ENCODE results near the gene COL20A1. TPM values are rescaled to one million over a fixed set of nuclear protein-coding genes. Genes with fewer than 3 reads are reported as not detected.

The COL20A1 gene
- total RNA-seq, 1 donor from 2014 or later, result 5.0 TPM

DNA sequence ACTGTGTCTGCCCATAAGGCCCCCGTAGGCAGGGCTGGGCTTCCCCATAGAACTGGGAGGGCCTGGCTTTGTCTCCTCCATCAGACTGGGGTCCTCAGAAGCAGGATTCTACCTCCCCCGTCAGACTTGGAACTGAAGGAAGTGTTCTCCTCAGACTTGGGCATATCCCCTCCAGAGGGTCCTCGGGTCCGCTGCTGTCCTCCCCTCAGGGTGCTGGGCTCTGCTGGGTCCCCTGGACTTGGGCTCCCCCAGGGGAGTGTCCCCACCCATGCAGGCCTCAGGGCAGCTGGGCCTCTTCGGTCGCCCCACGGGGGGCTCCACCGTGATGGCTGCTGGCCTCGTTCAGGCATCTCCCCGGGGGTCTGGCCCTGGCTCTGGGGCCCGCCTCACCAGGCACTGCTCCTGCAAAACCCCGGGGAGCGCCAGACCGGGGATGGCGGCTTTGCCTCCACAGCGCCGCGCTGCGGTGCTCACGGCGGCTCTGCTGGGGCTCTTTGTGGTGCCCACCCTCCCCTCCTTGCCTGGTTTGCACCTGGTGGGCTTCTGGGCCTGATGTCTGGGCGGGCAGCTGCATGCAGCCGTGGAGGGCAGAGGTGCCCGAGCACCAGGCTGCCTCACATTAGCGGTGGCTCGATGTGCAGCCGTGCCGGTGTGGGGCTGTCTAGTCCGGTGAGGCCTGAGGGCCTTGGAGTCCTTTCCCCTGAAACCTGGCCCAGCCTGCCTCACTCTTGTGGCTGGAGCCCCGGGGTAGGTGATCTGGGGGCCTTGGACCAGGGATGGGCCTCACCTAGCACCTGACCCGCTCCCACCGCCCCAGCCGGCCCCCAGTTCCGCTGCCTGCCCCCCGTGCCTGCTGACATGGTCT, 13.9 kb downstream of the COL20A1 start:
- no peak overlapping the region for H2AFZ ChIP-seq (ENCODE audit: low read depth, low read length)
- H3K79me2 ChIP-seq (ENCODE audit: insufficient read depth, low read length), result no peaks in the 10 kb centered on the region
- no peaks in the 10 kb centered on the region for H3K36me3 ChIP-seq (ENCODE audit: insufficient read depth, low read length)
- H3K27ac ChIP-seq (ENCODE audit: low read depth, low read length), result no peak overlapping the region
- H3K27me3 Mint-ChIP-seq (ENCODE audit: low read depth, unreplicated experiment), result peaks cover 7% of the 10 kb centered on the region
- no peak overlapping the region for H3K4me3 Mint-ChIP-seq (ENCODE audit: unreplicated experiment)
- FAIRE-seq (no peak), DNase-seq (ENCODE audit: low read depth) (no peak)
- H3K9me3 Mint-ChIP-seq (ENCODE audit: unreplicated experiment), result no peaks in the 10 kb centered on the region
- peaks cover 3% of the 10 kb centered on the region for H3K4me1 Mint-ChIP-seq (ENCODE audit: low read depth, unreplicated experiment)
- no peak overlapping the region for H3K9ac ChIP-seq (ENCODE audit: low read length)
- peaks cover 8% of the 10 kb centered on the region for H3K27me3 ChIP-seq (ENCODE audit: insufficient read depth, low read length)
- H3K4me2 ChIP-seq (ENCODE audit: low read length), result no peak overlapping the region
- no peak overlapping the region for H3K4me3 ChIP-seq (ENCODE audit: insufficient read depth, low read depth, low read length)
- no peaks in the 10 kb centered on the region for H3K4me1 ChIP-seq (ENCODE audit: insufficient read depth, low read length)
- no peaks in the 10 kb centered on the region for H3K9me3 ChIP-seq (ENCODE audit: insufficient read depth, low read depth, low read length)
- H3K36me3 Mint-ChIP-seq (ENCODE audit: low read depth, unreplicated experiment), result peaks cover 4% of the 10 kb centered on the region
- H3K27ac Mint-ChIP-seq (ENCODE audit: unreplicated experiment), result no peak overlapping the region
- H4K20me1 ChIP-seq (ENCODE audit: insufficient read depth, low read length), result peaks cover 5% of the 10 kb centered on the region
- TF ChIP-seq CTCF (IDR thresholded peaks at IDR 0.05; ENCODE audit: insufficient read depth, low read depth, low read length) (no peak), EZH2 (IDR thresholded peaks at IDR 0.05; ENCODE audit: insufficient read depth, low read length) (no peak)

GRCh38 chr20:63307538-63308217, 14.7 kb downstream of the COL20A1 start:
- Histone ChIP-seq H3K79me2 (ENCODE audit: insufficient read depth, low read length) (no peaks in the 10 kb centered on the region), H2AFZ (ENCODE audit: low read depth, low read length) (no peak overlapping the region), H3K9ac (ENCODE audit: low read length) (no peak overlapping the region), H3K4me3 (ENCODE audit: insufficient read depth, low read depth, low read length) (no peak overlapping the region), H3K4me2 (ENCODE audit: low read length) (no peak overlapping the region), H3K9me3 (ENCODE audit: insufficient read depth, low read depth, low read length) (no peaks in the 10 kb centered on the region), H4K20me1 (ENCODE audit: insufficient read depth, low read length) (peaks cover 5% of the 10 kb centered on the region), H3K27ac (ENCODE audit: low read depth, low read length) (no peak overlapping the region), H3K27me3 (ENCODE audit: insufficient read depth, low read length) (peaks cover 8% of the 10 kb centered on the region), H3K4me1 (ENCODE audit: insufficient read depth, low read length) (no peaks in the 10 kb centered on the region), H3K36me3 (ENCODE audit: insufficient read depth, low read length) (no peaks in the 10 kb centered on the region)
- FAIRE-seq (no peak), DNase-seq (ENCODE audit: low read depth) (no peak)
- peaks cover 3% of the 10 kb centered on the region for H3K4me1 Mint-ChIP-seq (ENCODE audit: low read depth, unreplicated experiment)
- peaks cover 7% of the 10 kb centered on the region for H3K27me3 Mint-ChIP-seq (ENCODE audit: low read depth, unreplicated experiment)
- no peak overlapping the region for H3K4me3 Mint-ChIP-seq (ENCODE audit: unreplicated experiment)
- TF ChIP-seq CTCF (IDR thresholded peaks at IDR 0.05; ENCODE audit: insufficient read depth, low read depth, low read length), result no peak
- TF ChIP-seq EZH2 (IDR thresholded peaks at IDR 0.05; ENCODE audit: insufficient read depth, low read length), result no peak
- peaks cover 4% of the 10 kb centered on the region for H3K36me3 Mint-ChIP-seq (ENCODE audit: low read depth, unreplicated experiment)
- H3K27ac Mint-ChIP-seq (ENCODE audit: unreplicated experiment), result no peak overlapping the region
- H3K9me3 Mint-ChIP-seq (ENCODE audit: unreplicated experiment), result no peaks in the 10 kb centered on the region
